ENCODE results near the gene CEL.
"Not testable (repeated sequence)": the region's sequence is repeated elsewhere in the genome, so short reads cannot be mapped to it uniquely, and the experiment has no call there.

The CEL gene

GRCh38 chr9:133061764-133062145 is at the start of gene CEL:
Gene CEL, plus strand, starts transcription at chr9:133061981. Its CDS starts 22 bp downstream, at chr9:133062003.
- not testable (repeated sequence) for DNase-seq (ENCODE audit: low read depth in 2 of 2, low spot score in 1 of 2)

GRCh38 chr9:133014696-133015095 is 47.1 kb upstream of the CEL start:
- DNase-seq (ENCODE audit: low read depth in 2 of 2, low spot score in 1 of 2) = no peak

- no peak for DNase-seq (ENCODE audit: low read depth in 2 of 2, low spot score in 1 of 2)
Measured at GRCh38 chr9:133023117-133023890, 38.5 kb upstream of the CEL start.

- DNase-seq (ENCODE audit: low read depth in 2 of 2, low spot score in 1 of 2) = no peak
Measured at GRCh38 chr9:133026426-133026825, 35.4 kb upstream of the CEL start.

- no peak for DNase-seq (ENCODE audit: low read depth in 2 of 2, low spot score in 1 of 2)
Measured at GRCh38 chr9:133027134-133027533, 34.6 kb upstream of the CEL start.

GRCh38 chr9:133028221-133028620 is 33.6 kb upstream of the CEL start:
- DNase-seq (ENCODE audit: low read depth in 2 of 2, low spot score in 1 of 2) = no peak

GRCh38 chr9:133029994-133030316 is 31.8 kb upstream of the CEL start:
- no peak for DNase-seq (ENCODE audit: low read depth in 2 of 2, low spot score in 1 of 2)

GRCh38 chr9:133030317-133031129 is 31.3 kb upstream of the CEL start, which contains the start of gene GTF3C5:
Gene GTF3C5, plus strand, starts transcription at chr9:133030997. Its CDS starts 15 bp downstream, at chr9:133031012.
- DNase-seq (ENCODE audit: low read depth in 2 of 2, low spot score in 1 of 2) = peak; percentile 76 to 82

GRCh38 chr9:133031130-133031422 is 30.7 kb upstream of the CEL start:
- DNase-seq (ENCODE audit: low read depth in 2 of 2, low spot score in 1 of 2) = no peak

- no peak for DNase-seq (ENCODE audit: low read depth in 2 of 2, low spot score in 1 of 2)
Measured at GRCh38 chr9:133031496-133031911, 30.3 kb upstream of the CEL start.

GRCh38 chr9:133032171-133032570 is 29.6 kb upstream of the CEL start:
- DNase-seq (ENCODE audit: low read depth in 2 of 2, low spot score in 1 of 2) = no peak

- no peak for DNase-seq (ENCODE audit: low read depth in 2 of 2, low spot score in 1 of 2)
Measured at GRCh38 chr9:133035669-133036068, 26.1 kb upstream of the CEL start.

- DNase-seq (ENCODE audit: low read depth in 2 of 2, low spot score in 1 of 2) = no peak
Measured at GRCh38 chr9:133037775-133038515, 23.8 kb upstream of the CEL start.

- not testable (repeated sequence) for DNase-seq (ENCODE audit: low read depth in 2 of 2, low spot score in 1 of 2)
Measured at GRCh38 chr9:133040892-133041479, 20.8 kb upstream of the CEL start.

- no peak for DNase-seq (ENCODE audit: low read depth in 2 of 2, low spot score in 1 of 2)
Measured at GRCh38 chr9:133041958-133042357, 19.8 kb upstream of the CEL start.

- DNase-seq (ENCODE audit: low read depth in 2 of 2, low spot score in 1 of 2) = no peak
Measured at GRCh38 chr9:133042676-133043075, 19.1 kb upstream of the CEL start.

- no peak for DNase-seq (ENCODE audit: low read depth in 2 of 2, low spot score in 1 of 2)
Measured at GRCh38 chr9:133043449-133044035, 18.2 kb upstream of the CEL start.

GRCh38 chr9:133044125-133044524 is 17.7 kb upstream of the CEL start:
- no peak for DNase-seq (ENCODE audit: low read depth in 2 of 2, low spot score in 1 of 2)

GRCh38 chr9:133044661-133045060 is 17.1 kb upstream of the CEL start:
- no peak for DNase-seq (ENCODE audit: low read depth in 2 of 2, low spot score in 1 of 2)

GRCh38 chr9:133045132-133045531 is 16.6 kb upstream of the CEL start:
- DNase-seq (ENCODE audit: low read depth in 2 of 2, low spot score in 1 of 2) = no peak

All from stimulated activated CD8-positive, alpha-beta memory T cell treated with anti-CD3 and anti-CD28 coated beads, Interleukin-4, amount 100 ng/mL, for 1 hour (primary cell).